ENCODE results near the gene DRAM2. TPM values are rescaled to one million over a fixed set of nuclear protein-coding genes. Genes with fewer than 3 reads are reported as not detected.

Gene DRAM2
- total and polyA plus RNA-seq, 2 of the 13 experiments (the other 11 are each of a cell fraction or from before 2014, with no cell fraction given), result 33.2 to 123 TPM

DNA sequence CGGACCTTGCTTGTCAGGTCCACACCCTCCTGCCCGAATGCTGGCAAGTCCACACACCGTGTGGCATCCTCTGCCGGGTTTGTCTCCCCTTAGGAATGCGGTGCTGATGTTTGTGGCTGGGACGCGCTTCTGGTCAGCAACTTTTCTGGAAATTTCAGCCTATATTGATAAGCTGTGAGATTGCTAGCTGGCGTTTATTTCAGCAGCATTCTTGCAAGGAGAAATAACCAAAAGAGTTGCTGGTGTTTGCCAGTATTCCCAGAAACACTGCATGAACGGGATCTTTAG lies 731 bp upstream of the DRAM2 start (continued):
- TF ChIP-seq, protein P1, sequence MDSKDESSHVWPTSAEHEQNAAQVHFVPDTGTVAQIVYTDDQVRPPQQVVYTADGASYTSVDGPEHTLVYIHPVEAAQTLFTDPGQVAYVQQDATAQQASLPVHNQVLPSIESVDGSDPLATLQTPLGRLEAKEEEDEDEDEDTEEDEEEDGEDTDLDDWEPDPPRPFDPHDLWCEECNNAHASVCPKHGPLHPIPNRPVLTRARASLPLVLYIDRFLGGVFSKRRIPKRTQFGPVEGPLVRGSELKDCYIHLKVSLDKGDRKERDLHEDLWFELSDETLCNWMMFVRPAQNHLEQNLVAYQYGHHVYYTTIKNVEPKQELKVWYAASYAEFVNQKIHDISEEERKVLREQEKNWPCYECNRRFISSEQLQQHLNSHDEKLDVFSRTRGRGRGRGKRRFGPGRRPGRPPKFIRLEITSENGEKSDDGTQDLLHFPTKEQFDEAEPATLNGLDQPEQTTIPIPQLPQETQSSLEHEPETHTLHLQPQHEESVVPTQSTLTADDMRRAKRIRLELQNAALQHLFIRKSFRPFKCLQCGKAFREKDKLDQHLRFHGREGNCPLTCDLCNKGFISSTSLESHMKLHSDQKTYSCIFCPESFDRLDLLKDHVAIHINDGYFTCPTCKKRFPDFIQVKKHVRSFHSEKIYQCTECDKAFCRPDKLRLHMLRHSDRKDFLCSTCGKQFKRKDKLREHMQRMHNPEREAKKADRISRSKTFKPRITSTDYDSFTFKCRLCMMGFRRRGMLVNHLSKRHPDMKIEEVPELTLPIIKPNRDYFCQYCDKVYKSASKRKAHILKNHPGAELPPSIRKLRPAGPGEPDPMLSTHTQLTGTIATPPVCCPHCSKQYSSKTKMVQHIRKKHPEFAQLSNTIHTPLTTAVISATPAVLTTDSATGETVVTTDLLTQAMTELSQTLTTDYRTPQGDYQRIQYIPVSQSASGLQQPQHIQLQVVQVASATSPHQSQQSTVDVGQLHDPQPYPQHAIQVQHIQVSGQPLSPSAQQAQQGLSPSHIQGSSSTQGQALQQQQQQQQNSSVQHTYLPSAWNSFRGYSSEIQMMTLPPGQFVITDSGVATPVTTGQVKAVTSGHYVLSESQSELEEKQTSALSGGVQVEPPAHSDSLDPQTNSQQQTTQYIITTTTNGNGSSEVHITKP (CRISPR knock-in tag; IDR thresholded peaks at IDR 0.05; ENCODE audit: low read depth), result 0 out of 2 replicates have a peak, but pooled peaks have one; percentile 27
- TF ChIP-seq, protein P2, sequence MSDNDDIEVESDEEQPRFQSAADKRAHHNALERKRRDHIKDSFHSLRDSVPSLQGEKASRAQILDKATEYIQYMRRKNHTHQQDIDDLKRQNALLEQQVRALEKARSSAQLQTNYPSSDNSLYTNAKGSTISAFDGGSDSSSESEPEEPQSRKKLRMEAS (IDR thresholded peaks at IDR 0.05), result 0 out of 2 replicates have a peak, but pooled peaks have one; percentile 12
- TF ChIP-seq, protein P3, sequence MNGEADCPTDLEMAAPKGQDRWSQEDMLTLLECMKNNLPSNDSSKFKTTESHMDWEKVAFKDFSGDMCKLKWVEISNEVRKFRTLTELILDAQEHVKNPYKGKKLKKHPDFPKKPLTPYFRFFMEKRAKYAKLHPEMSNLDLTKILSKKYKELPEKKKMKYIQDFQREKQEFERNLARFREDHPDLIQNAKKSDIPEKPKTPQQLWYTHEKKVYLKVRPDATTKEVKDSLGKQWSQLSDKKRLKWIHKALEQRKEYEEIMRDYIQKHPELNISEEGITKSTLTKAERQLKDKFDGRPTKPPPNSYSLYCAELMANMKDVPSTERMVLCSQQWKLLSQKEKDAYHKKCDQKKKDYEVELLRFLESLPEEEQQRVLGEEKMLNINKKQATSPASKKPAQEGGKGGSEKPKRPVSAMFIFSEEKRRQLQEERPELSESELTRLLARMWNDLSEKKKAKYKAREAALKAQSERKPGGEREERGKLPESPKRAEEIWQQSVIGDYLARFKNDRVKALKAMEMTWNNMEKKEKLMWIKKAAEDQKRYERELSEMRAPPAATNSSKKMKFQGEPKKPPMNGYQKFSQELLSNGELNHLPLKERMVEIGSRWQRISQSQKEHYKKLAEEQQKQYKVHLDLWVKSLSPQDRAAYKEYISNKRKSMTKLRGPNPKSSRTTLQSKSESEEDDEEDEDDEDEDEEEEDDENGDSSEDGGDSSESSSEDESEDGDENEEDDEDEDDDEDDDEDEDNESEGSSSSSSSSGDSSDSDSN (CRISPR knock-in tag; IDR thresholded peaks at IDR 0.05), result 0 out of 2 replicates have a peak, but pooled peaks have one; percentile 49
- no peak for TF ChIP-seq HMG20B (CRISPR knock-in tag; conservative IDR thresholded peaks at IDR 0.05)
- peak in 1 of 2 experiments; percentile 81; a peak in 2 of 4 replicates for TF ChIP-seq POLR2A (IDR thresholded peaks at IDR 0.05; ENCODE audit: insufficient read depth in 1 of 2, low read depth in 2 of 2, low read length in 2 of 2)
- TF ChIP-seq EZH2 (conservative IDR thresholded peaks at IDR 0.05; ENCODE audit: low read depth, low read length), result no peak
- TF ChIP-seq ARNT2 (CRISPR knock-in tag; IDR thresholded peaks at IDR 0.05; ENCODE audit: low read depth), result 0 out of 2 replicates have a peak, but pooled peaks have one; percentile 0
